Caki2 (cell line): Measurements from ENCODE around the gene PLK1. TPM values are rescaled to one million over a fixed set of nuclear protein-coding genes. Genes with fewer than 3 reads are reported as not detected.
"Not testable (repeated sequence)": the region's sequence is repeated elsewhere in the genome, so short reads cannot be mapped to it uniquely, and the experiment has no call there.

Experiments used
- DNase-seq: peaks from one replicate; pipeline ENCODE4 v3.0.0-alpha.2; 2015; ENCODE audit warnings: low read depth
- in situ Hi-C: cut with HindIII; loops from 2 replicates; pipeline ENCODE4 v1.10.0; 2016; ENCODE audit warnings: low sequenced_read_pairs, low pct_unique_long_range_greater_than_20kb, mixed read lengths
- total RNA-seq: library from RNA; depleted of rRNA; stranded (reverse); fragments of >200 nt; shearing (Covaris generic); gene quantifications from 2 replicates; pipeline ENCODE4 v1.2.3, GENCODE V29; 2014; ENCODE audit warnings: low replicate concordance

Gene PLK1
- total RNA-seq, 1 experiment from 2014 or later: 20.9 TPM

- in situ Hi-C loops: no loop called here
- DNase-seq: no peak
These were observed 21.8 kb downstream of the PLK1 start for GRCh38 chr16:23700509-23700908.

GRCh38 chr16:23701045-23701444, 22.4 kb downstream of the PLK1 start:
- in situ Hi-C loops: no loop called here
- DNase-seq: no peak

- DNase-seq: no peak
- in situ Hi-C loops: no loop called here
These were observed 24.3 kb downstream of the PLK1 start for GRCh38 chr16:23702951-23703350.

GRCh38 chr16:23704772-23705516, 26.3 kb downstream of the PLK1 start:
- in situ Hi-C loops: no loop called here
- no peak for DNase-seq

- no peak for DNase-seq
- in situ Hi-C loops: no loop called here
These were observed 26.8 kb downstream of the PLK1 start for GRCh38 chr16:23705517-23705902.

- in situ Hi-C loops: no loop called here
These were observed 27.8 kb downstream of the PLK1 start for GRCh38 chr16:23706439-23706838.

GRCh38 chr16:23709536-23709935, 30.8 kb downstream of the PLK1 start:
- no peak for DNase-seq
- in situ Hi-C loops: no loop called here

More at GRCh38 chr16:23706439-23706838, 27.8 kb downstream of the PLK1 start:
- DNase-seq: no peak

GRCh38 chr16:23710008-23710407, 31.3 kb downstream of the PLK1 start:
- in situ Hi-C loops: no loop called here
- no peak for DNase-seq

- in situ Hi-C loops: no loop called here
- no peak for DNase-seq
These were observed 31.8 kb downstream of the PLK1 start for GRCh38 chr16:23710504-23710903.

GRCh38 chr16:23711785-23712184, 33.1 kb downstream of the PLK1 start:
- DNase-seq: no peak
- in situ Hi-C loops: no loop called here

- DNase-seq: no peak
- in situ Hi-C loops: no loop called here
These were observed 34.3 kb downstream of the PLK1 start, which contains the start of gene ERN2 for GRCh38 chr16:23712976-23713375. Gene ERN2, minus strand, starts transcription at chr16:23713222. Its CDS starts 35 bp downstream, at chr16:23713187.

- no peak for DNase-seq
- in situ Hi-C loops: no loop called here
These were observed 37.8 kb downstream of the PLK1 start for GRCh38 chr16:23716484-23716883.

- in situ Hi-C loops, DNase-seq: not testable (repeated sequence)
These were observed 44.0 kb downstream of the PLK1 start for GRCh38 chr16:23722613-23723240.

- in situ Hi-C loops: no loop called here
These were observed 45.6 kb downstream of the PLK1 start for GRCh38 chr16:23724096-23724784.

GRCh38 chr16:23724785-23725131, 46.1 kb downstream of the PLK1 start:
- in situ Hi-C loops: no loop called here
- no peak for DNase-seq

More at GRCh38 chr16:23724096-23724784, 45.6 kb downstream of the PLK1 start:
- DNase-seq: no peak

GRCh38 chr16:23726710-23727109, 48.0 kb downstream of the PLK1 start:
- in situ Hi-C loops: no loop called here
- DNase-seq: no peak

GRCh38 chr16:23728112-23728477, 49.4 kb downstream of the PLK1 start:
- in situ Hi-C loops: no loop called here
- DNase-seq: no peak

GRCh38 chr16:23729503-23730424, 51.1 kb downstream of the PLK1 start:
- DNase-seq: peak; percentile 48
- in situ Hi-C loops: no loop called here
